Measurements from ENCODE around the gene TMUB2.

DNA sequence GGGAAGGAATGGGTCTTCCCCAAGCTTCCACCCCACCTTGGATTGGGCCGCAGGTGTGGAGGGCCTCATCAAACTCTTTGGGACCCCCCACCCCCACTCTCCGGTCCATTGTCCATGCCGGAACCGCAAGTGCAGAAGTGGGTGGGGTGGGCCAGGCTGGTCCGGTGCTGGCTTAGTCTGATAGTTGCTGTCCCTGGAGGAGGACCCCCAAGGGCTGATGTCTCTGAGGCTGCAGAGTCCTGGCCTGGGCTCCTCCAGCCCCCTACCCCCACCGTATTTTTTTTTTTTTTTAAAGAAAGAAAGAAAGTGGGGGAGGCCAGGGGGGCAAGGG is 20.0 kb downstream of the TMUB2 start:
- TF ChIP-seq, protein P1, sequence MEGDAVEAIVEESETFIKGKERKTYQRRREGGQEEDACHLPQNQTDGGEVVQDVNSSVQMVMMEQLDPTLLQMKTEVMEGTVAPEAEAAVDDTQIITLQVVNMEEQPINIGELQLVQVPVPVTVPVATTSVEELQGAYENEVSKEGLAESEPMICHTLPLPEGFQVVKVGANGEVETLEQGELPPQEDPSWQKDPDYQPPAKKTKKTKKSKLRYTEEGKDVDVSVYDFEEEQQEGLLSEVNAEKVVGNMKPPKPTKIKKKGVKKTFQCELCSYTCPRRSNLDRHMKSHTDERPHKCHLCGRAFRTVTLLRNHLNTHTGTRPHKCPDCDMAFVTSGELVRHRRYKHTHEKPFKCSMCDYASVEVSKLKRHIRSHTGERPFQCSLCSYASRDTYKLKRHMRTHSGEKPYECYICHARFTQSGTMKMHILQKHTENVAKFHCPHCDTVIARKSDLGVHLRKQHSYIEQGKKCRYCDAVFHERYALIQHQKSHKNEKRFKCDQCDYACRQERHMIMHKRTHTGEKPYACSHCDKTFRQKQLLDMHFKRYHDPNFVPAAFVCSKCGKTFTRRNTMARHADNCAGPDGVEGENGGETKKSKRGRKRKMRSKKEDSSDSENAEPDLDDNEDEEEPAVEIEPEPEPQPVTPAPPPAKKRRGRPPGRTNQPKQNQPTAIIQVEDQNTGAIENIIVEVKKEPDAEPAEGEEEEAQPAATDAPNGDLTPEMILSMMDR (IDR thresholded peaks at IDR 0.05; ENCODE audit: insufficient read depth, low read length, poor library complexity, severe bottlenecking) = no peak
- no peak for TF ChIP-seq EZH2phosphoT487 (conservative IDR thresholded peaks at IDR 0.05; ENCODE audit: low read length)

Data from SU-DHL-6 (cell line).